ENCODE data around the gene CNTRL.

DNA sequence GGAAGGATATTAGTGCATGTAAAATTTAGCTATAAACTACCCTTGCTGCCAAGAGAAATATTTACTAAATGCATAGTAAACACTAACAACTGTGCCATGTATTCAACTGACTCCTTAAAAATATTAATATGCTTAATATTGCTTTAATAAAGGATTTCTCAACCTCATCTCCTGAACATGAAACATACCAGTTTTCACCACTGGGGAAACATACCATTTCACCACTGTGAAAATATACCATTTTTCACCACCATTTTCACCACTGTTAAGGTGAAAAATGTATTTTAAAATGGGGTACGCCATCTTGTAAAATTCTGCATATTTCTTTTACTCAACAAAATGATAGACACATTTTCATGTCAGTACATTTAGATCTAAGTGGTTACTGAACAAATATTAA, 122.4 kb downstream of the CNTRL start:
- TF ChIP-seq, protein P1, sequence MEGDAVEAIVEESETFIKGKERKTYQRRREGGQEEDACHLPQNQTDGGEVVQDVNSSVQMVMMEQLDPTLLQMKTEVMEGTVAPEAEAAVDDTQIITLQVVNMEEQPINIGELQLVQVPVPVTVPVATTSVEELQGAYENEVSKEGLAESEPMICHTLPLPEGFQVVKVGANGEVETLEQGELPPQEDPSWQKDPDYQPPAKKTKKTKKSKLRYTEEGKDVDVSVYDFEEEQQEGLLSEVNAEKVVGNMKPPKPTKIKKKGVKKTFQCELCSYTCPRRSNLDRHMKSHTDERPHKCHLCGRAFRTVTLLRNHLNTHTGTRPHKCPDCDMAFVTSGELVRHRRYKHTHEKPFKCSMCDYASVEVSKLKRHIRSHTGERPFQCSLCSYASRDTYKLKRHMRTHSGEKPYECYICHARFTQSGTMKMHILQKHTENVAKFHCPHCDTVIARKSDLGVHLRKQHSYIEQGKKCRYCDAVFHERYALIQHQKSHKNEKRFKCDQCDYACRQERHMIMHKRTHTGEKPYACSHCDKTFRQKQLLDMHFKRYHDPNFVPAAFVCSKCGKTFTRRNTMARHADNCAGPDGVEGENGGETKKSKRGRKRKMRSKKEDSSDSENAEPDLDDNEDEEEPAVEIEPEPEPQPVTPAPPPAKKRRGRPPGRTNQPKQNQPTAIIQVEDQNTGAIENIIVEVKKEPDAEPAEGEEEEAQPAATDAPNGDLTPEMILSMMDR (conservative IDR thresholded peaks at IDR 0.05) = 0 out of 2 replicates have a peak, but pooled peaks have one; percentile 25
- TF ChIP-seq EZH2 (IDR thresholded peaks at IDR 0.05; ENCODE audit: low read depth) = no peak

Data from PC-9 (cell line).